Fibroblast of the aortic adventitia (primary cell): ENCODE results near the gene ZNF821. TPM values are rescaled to one million over a fixed set of nuclear protein-coding genes. Genes with fewer than 3 reads are reported as not detected.

Experiments used
- DNase-seq: peaks from one replicate; pipeline ENCODE4 v3.0.0-alpha.2; 2010; ENCODE audit warnings: low read depth
- H3K4me3 ChIP-seq: 2 replicates; pipeline ENCODE4 v1.5.1; 2011; ENCODE audit warnings: low read depth, mild to moderate bottlenecking, control low read depth, low read length, moderate library complexity
- total RNA-seq: library from RNA; depleted of rRNA; stranded (reverse); fragments of >200 nt; gene quantifications from 2 replicates; pipeline ENCODE4 v1.2.3, GENCODE V29; 2012; ENCODE audit warnings: low replicate concordance
- TF ChIP-seq, protein P1 (sequence below): IDR thresholded peaks from 2 replicates; pipeline ENCODE4 v1.5.1; 2011; ENCODE audit warnings: mild to moderate bottlenecking, low read length, control low read depth, inconsistent platforms; ENCODE audit not compliant: insufficient read depth

ZNF821 gene
- total RNA-seq, 1 donor = 3.1 TPM

DNA sequence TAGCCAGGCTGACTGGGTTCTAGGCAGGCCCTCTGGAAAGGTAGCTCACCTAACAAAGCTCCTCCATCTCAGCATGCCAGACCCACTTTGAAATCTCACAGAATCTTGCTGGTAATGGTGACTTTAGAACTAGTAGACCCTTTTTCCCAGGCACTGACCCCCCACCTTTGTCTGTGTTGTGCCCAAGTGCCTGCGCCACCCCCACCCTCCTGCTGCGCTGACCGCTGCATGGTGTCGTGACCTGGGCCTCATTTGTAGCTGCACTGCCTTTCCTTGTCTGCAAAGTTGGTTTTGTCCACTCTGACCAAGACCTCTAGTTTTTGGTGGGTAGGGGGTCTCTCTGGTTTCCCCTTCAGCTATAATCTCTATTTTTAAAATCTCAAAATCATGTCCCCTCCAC, 31.4 kb downstream of the ZNF821 start:
- TF ChIP-seq, protein P1, sequence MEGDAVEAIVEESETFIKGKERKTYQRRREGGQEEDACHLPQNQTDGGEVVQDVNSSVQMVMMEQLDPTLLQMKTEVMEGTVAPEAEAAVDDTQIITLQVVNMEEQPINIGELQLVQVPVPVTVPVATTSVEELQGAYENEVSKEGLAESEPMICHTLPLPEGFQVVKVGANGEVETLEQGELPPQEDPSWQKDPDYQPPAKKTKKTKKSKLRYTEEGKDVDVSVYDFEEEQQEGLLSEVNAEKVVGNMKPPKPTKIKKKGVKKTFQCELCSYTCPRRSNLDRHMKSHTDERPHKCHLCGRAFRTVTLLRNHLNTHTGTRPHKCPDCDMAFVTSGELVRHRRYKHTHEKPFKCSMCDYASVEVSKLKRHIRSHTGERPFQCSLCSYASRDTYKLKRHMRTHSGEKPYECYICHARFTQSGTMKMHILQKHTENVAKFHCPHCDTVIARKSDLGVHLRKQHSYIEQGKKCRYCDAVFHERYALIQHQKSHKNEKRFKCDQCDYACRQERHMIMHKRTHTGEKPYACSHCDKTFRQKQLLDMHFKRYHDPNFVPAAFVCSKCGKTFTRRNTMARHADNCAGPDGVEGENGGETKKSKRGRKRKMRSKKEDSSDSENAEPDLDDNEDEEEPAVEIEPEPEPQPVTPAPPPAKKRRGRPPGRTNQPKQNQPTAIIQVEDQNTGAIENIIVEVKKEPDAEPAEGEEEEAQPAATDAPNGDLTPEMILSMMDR = no peak
- H3K4me3 ChIP-seq = no peak overlapping the region
- no peak for DNase-seq

DNA sequence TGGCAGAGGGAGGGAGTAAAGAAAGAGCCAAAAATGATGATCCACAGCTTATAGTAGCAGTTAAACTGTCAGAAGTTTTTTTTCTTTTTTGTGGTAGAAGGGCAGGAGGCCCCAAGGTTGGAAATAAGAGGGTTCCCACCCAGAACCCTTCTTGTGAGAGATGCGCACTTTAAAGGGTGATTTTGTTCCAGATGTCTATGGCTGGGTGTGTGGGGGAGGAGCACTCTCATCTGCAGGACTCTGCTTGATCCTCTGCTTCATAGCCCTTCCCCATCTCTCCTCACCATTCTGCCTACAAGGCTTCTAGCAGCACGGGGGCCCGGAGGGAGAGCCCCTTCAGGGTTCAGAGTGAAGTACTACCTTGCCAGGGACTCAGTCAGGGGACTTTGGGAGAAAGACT, 31.8 kb downstream of the ZNF821 start:
- no peak overlapping the region for H3K4me3 ChIP-seq
- TF ChIP-seq, protein P1 = no peak
- DNase-seq = no peak

DNA sequence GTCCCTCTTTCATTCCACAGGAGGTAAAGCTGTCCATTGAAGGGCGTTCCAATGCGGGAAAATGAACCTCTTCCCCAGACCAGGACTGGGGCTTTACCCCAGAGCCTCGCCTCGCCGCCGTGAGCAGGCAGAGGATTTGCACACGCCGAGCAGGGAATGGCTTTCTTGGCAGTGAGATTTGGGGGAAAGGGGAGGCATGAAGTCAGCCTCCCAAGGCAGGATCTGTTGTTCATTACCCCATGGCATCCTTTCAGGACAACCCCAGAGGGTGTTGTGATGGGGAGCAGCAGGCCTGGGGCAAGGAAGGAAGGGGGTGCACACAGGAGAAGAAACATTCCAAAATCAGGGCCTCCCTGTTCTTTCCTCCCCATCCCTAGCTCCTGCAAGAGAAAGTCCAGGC, 32.2 kb downstream of the ZNF821 start:
- TF ChIP-seq, protein P1 = no peak
- DNase-seq = no peak
- H3K4me3 ChIP-seq = no peak overlapping the region

DNA sequence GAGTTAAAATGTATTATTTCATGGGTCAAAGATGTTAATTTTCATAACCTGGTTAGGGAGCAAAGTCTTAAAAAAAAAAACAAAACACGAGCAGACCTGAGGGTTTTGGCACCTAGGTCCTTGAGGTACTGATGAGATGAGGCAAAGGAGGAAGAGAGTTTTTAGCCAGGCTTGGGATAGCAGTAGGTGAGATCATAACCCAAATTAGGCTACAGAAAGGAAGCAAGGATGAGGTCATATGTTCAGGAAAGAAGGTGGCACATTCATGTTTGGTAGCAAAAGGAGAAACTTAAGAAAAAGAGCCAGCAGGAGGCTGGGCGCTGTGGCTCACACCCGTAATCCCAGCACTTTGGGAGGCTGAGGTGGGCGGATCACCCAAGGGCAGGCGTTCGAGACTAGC, 35.4 kb downstream of the ZNF821 start:
- H3K4me3 ChIP-seq = no peak overlapping the region
- no peak for DNase-seq
- TF ChIP-seq, protein P1 = no peak

DNA sequence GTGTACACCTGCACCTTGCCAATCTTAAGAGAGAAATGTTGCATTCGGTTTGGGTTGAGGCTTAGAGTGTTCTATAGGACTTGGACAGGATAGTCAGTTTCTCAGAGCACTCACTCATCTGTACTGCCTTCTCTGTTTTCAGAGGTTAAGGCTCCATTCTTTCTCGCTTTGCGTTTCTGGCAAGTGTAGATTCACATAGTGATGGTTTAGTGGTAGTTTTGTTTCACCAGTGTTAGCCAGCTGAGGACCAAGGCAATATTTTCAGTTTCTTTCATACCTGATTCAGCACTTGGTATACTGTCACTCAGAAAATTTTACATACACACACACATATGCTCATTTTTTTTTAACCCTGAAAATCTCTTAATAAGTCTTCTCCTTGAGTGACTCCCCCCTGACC, 36.9 kb downstream of the ZNF821 start:
- peak overlapping the region; percentile 91 for H3K4me3 ChIP-seq
- no peak for DNase-seq
- TF ChIP-seq, protein P1 = no peak

DNA sequence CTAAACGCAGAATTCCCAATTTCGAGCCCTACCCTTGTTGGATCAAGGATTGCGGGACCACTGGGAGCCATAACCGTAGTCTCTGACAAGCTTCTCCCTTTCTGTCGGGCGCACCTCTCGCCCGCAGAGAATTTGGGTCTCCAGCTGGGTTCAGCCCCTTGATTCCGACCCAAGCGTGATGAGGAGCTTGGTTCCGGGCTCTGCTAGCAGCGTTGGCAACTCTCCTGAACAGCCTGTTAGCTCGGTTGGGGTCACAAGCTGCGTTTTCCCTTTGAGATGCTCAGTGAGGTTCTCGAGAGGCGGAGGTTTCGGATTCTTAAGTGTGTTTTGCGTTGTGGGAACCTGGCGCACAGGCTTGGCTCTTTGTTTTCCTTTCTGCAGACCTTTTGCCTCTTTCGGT, 37.6 kb downstream of the ZNF821 start:
- H3K4me3 ChIP-seq = peak overlapping the region; percentile 91
- peak; percentile 27 for DNase-seq
- TF ChIP-seq, protein P1 = no peak
